ENCODE measurements around the gene ABHD5.
A peak's percentile ranks its signal among the peaks of the same experiment; 100 is the strongest.
"Not testable (repeated sequence)": the region's sequence is repeated elsewhere in the genome, so short reads cannot be mapped to it uniquely, and the experiment has no call there.

ABHD5 gene

GRCh38 chr3:43674345-43675085 is 16.2 kb upstream of the ABHD5 start:
- Mint-ChIP-seq H3K27me3 (ENCODE audit: low read depth, poor library complexity) (peaks cover 3% of the 10 kb centered on the region), H3K36me3 (ENCODE audit: low read depth) (peaks cover 36% of the 10 kb centered on the region), H3K27ac (peak overlapping the region; percentile 19), H3K4me1 (peaks cover 29% of the 10 kb centered on the region), H3K9me3 (peaks cover 30% of the 10 kb centered on the region), H3K4me3 (no peak overlapping the region)
- no peak for TF ChIP-seq CTCF (IDR thresholded peaks at IDR 0.05)
- no peak for DNase-seq

- TF ChIP-seq CTCF (IDR thresholded peaks at IDR 0.05): no peak
- peaks cover 3% of the 10 kb centered on the region for H3K27me3 Mint-ChIP-seq (ENCODE audit: low read depth, poor library complexity)
- H3K4me1 Mint-ChIP-seq: peaks cover 29% of the 10 kb centered on the region
- no peak for DNase-seq
- no peak overlapping the region for H3K27ac Mint-ChIP-seq
- H3K9me3 Mint-ChIP-seq: peaks cover 41% of the 10 kb centered on the region
- no peak overlapping the region for H3K4me3 Mint-ChIP-seq
- peaks cover 47% of the 10 kb centered on the region for H3K36me3 Mint-ChIP-seq (ENCODE audit: low read depth)
Measured at GRCh38 chr3:43675593-43675992, 15.1 kb upstream of the ABHD5 start.

- Mint-ChIP-seq H3K27me3 (ENCODE audit: low read depth, poor library complexity) (peaks cover 3% of the 10 kb centered on the region), H3K4me3 (no peak overlapping the region), H3K4me1 (peaks cover 29% of the 10 kb centered on the region), H3K27ac (no peak overlapping the region), H3K36me3 (ENCODE audit: low read depth) (peaks cover 45% of the 10 kb centered on the region), H3K9me3 (peaks cover 48% of the 10 kb centered on the region)
- TF ChIP-seq CTCF (IDR thresholded peaks at IDR 0.05): no peak
- DNase-seq: no peak
Measured at GRCh38 chr3:43676441-43676840, 14.3 kb upstream of the ABHD5 start.

GRCh38 chr3:43678375-43678774 is 12.4 kb upstream of the ABHD5 start:
- H3K27ac Mint-ChIP-seq; DNase-seq; H3K27me3 Mint-ChIP-seq (ENCODE audit: low read depth, poor library complexity); H3K4me3 Mint-ChIP-seq: not testable (repeated sequence)
- Mint-ChIP-seq H3K4me1 (peaks cover 19% of the 10 kb centered on the region), H3K9me3 (peaks cover 66% of the 10 kb centered on the region), H3K36me3 (ENCODE audit: low read depth) (peaks cover 47% of the 10 kb centered on the region)

- peaks cover 69% of the 10 kb centered on the region for H3K9me3 Mint-ChIP-seq
- not testable (repeated sequence) for H3K27me3 Mint-ChIP-seq (ENCODE audit: low read depth, poor library complexity)
Measured at GRCh38 chr3:43678887-43679449, 11.8 kb upstream of the ABHD5 start.

GRCh38 chr3:43680857-43681256 is 9.9 kb upstream of the ABHD5 start:
- not testable (repeated sequence) for H3K4me1 Mint-ChIP-seq; DNase-seq; H3K4me3 Mint-ChIP-seq; H3K27me3 Mint-ChIP-seq (ENCODE audit: low read depth, poor library complexity); H3K27ac Mint-ChIP-seq
- Mint-ChIP-seq H3K9me3 (peaks cover 73% of the 10 kb centered on the region), H3K36me3 (ENCODE audit: low read depth) (peaks cover 47% of the 10 kb centered on the region)

More at GRCh38 chr3:43678887-43679449, 11.8 kb upstream of the ABHD5 start:
- H3K4me3 Mint-ChIP-seq, H3K27ac Mint-ChIP-seq, DNase-seq: not testable (repeated sequence)
- H3K36me3 Mint-ChIP-seq (ENCODE audit: low read depth): peaks cover 47% of the 10 kb centered on the region
- H3K4me1 Mint-ChIP-seq: peaks cover 13% of the 10 kb centered on the region

- no peak for TF ChIP-seq CTCF (IDR thresholded peaks at IDR 0.05)
- no peak for DNase-seq
- Mint-ChIP-seq H3K9me3 (peaks cover 41% of the 10 kb centered on the region), H3K27ac (no peak overlapping the region), H3K4me1 (peaks cover 12% of the 10 kb centered on the region), H3K27me3 (ENCODE audit: low read depth, poor library complexity) (peaks cover 13% of the 10 kb centered on the region), H3K36me3 (ENCODE audit: low read depth) (peaks cover 30% of the 10 kb centered on the region), H3K4me3 (no peak overlapping the region)
Measured at GRCh38 chr3:43684944-43685343, 5.8 kb upstream of the ABHD5 start.
